ENCODE measurements around the gene TNFRSF1A.
A peak's percentile ranks its signal among the peaks of the same experiment; 100 is the strongest.

TNFRSF1A gene

DNA sequence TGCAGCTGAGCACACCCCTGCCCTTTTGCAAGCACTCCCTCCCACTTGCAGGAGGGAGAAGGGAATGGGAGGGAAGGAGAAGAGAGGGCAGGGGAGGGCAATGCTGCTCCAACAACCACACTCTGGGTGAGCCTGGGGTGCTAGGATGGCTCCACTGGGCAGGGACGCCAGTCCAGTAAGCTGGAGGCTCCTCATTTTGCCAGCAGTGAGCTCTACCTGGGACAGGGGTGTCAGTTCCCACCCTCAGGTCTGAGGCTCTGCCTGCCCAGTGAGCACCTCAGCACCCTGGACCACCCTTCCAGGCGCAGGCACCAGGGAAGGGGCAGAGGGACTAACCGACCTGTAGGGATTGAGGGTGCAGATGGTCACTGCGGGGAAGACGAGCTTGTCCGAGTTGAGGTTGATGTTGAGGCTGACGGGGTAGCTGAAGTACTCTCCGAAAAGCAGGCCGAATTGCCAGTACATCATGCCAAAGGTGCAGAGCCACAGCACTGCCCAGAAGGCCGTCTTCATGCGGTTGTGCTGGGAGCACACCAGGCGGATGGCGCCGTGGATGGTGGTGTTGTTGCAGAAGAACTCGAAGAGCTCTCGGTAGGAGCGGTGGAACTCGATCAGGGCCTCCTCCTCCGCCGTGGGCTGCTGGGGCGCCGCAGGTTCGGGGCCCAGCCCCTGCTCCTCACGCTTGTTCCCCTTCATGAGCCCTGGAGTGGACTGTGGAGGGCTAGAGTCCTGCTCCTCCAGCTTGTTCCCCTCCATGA, 32.3 kb upstream of the TNFRSF1A start:
- no peak for DNase-seq

- no peak for DNase-seq
These were observed 31.3 kb upstream of the TNFRSF1A start for GRCh38 chr12:6373022-6373787.

- DNase-seq = no peak
These were observed 30.6 kb upstream of the TNFRSF1A start for GRCh38 chr12:6372403-6373003.

- no peak for DNase-seq
These were observed 29.3 kb upstream of the TNFRSF1A start for GRCh38 chr12:6370994-6371754.

- DNase-seq = no peak
These were observed 28.7 kb upstream of the TNFRSF1A start for GRCh38 chr12:6370576-6370935.

GRCh38 chr12:6369916-6370575, 28.2 kb upstream of the TNFRSF1A start:
- DNase-seq = no peak

- DNase-seq = no peak
These were observed 27.1 kb upstream of the TNFRSF1A start for GRCh38 chr12:6368906-6369525.

- no peak for DNase-seq
These were observed 26.4 kb upstream of the TNFRSF1A start for GRCh38 chr12:6367969-6368892.

DNA sequence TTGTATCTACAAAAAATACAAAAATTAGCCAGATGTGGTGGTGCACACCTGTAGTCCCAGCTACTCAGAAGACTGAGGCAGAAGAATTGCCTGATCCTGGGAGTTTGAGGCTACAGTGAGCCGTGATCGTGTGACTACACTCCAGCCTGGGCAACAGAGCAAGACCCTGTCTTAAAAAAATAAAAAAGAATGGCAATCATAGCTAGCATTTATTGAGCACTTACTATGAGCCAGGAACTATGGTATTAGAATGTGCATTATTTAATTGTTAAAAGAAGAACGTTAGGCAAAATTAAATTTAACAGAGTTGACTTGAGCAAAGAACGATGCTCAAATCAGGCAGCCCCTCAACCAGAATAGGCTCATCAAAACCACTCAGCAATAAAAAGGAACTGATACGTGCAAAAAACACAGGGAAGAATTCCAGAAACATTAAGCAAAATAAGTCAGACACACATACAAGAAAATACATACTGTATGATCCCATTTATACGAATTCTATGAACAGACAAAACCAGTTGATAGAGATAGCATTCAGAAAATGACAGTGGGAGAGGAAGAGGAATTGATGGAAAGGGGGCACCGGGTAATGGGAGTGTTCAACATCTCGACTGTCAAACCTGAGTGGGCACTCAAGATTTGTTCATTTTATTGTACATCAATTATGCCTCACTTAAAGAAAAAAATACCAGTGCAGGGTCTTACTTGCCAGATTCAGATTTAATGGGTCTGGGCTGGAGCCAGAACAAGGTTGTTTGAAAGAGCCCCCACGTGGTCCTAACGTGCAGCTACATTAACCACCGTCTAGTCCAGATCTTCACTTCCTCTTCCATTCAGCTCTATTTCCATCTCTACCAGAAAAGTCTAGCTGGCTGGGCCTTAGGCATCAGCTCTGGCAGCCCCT, 25.4 kb upstream of the TNFRSF1A start:
- peak; percentile 39 for DNase-seq

GRCh38 chr12:6364044-6364374, 22.1 kb upstream of the TNFRSF1A start:
- DNase-seq = no peak

DNA sequence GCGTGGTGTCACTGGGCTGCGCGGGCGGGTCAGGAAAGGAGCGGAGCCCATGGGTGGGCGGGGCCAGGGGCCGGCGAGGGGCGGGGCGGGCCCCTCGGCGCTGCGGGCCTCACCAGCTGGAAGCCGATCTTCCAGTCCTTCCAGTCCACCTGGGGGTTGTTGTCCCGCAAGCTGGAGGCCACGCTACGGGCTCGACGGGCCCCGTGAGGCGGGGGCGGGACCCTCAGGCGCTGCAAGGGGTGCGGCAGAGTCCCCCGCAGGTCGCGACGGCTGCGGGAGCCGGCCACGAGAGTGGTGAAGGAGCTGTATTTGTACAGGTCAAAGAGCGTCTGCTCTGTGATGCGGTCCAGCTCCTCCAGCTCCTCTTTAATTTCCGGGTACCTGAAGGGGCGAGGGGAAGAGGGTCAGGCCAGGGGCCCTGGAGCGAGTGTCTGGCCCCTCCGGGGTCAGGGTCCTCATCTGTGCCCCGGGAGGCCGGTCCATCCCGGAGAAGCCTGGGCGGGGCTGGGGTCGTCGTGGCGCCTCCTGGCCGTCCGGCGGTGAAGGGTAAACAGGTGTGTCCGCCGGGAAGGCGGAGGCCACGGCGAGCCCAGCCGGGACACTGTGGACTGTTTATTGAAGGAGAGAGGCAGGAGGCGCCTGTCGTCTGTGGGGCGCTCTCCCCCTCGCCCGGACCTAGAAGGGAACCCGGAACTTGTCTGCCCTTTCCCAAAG, 21.6 kb upstream of the TNFRSF1A start:
- peak; percentile 63 for DNase-seq

DNA sequence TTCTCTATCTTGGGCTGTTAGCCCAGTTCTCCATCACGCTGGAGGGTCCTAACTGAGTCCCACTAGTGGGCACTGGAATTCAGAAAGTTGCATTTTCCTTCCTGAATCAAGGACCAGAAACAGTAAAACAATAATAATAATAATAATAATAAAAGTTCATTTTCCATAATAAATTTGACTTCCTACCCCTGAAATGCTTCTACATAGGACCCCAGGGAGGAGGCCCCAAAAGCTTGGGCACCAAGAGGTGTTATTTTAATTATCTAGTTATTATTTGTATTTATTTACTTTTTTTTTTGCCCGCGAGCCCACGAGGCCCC, 21.1 kb upstream of the TNFRSF1A start:
- no peak for DNase-seq

GRCh38 chr12:6362403-6362802, 20.5 kb upstream of the TNFRSF1A start:
- no peak for DNase-seq

GRCh38 chr12:6361834-6362233, 20.0 kb upstream of the TNFRSF1A start:
- DNase-seq = no peak

DNA sequence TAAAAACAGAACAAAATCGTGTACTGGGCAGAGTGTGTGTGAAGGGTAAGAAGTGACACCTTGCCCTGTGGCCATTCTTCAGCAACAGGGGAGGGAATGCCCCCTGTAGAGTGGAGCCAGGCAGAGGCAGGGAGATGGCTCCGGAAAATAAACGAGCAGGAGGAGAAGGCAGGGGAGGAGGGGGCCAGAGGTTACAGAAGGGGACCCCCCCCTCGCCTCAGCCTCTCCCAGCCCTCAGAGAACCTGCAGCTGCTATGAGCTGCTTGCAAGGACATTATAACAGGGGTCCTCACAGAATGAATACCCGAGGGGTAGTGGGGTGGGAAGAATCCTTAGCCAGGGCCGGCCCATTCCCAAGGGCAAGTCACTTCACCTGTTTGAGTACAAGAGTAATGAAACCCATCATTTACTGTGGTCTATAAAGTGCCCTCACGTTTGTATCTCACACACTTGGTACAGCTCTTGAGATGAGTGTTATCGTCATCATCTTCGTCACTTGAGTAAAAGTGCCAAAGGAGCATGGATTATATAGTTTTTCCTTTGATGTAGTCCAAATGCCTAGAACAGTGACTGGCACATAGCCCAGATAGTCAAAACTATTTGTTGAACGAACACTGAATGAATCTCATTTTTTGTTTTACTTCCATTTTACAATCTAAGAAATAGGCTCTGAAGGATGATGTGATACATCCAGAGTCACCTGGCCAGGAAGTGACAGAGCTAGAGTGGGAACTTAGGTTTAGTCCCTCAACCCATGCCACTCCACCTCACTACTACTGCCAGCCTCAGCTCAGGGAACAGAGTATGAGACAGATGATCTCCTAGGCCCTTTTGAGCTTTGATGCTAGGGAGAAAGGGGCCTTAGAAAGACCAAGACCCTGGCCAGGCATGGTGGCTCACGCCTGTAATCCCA, 19.0 kb upstream of the TNFRSF1A start:
- no peak for DNase-seq

DNA sequence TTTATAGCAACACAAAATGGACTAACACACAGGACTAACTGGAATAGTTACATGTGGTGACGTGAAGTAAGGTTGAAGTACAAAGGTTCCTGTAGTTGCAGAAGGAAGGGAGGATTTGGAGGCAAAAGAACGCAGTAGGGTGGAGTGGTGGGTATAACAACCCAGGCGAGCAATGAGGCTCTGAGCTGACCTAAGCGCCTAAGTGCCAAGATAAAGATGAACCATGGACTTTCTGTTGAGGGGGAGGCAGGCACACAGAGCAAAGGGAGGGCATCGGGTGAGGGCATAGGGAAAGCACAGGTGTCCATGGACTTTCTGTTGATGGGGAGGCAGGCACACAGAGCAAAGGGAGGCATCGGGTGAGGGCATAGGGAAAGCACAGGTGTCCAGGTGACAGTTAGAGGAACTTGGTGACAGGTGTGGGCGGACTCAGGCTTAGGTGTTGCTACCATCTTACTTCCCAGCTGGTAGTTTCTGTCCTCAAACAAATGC, 18.2 kb upstream of the TNFRSF1A start:
- DNase-seq = no peak

- no peak for DNase-seq
These were observed 17.0 kb upstream of the TNFRSF1A start for GRCh38 chr12:6358881-6359280.

GRCh38 chr12:6356374-6356820, 14.5 kb upstream of the TNFRSF1A start:
- DNase-seq = no peak

Measured in activated CD4-positive, alpha-beta T cell treated with anti-CD3 and anti-CD28 coated beads, Interleukin-2, amount 50 U/mL, for 1 hour (primary cell).